HG03060 (cell line): ENCODE measurements around the gene LYPD3.
"Not testable (repeated sequence)": the region's sequence is repeated elsewhere in the genome, so short reads cannot be mapped to it uniquely, and the experiment has no call there.

Source experiments
- ATAC-seq: cut with Tn5 transposase; IDR thresholded peaks from one replicate; pipeline ENCODE4 v1.9.1; 2021; ENCODE audit warnings: low read depth, moderate number of reproducible peaks; ENCODE audit not compliant: unreplicated experiment

Gene LYPD3

DNA sequence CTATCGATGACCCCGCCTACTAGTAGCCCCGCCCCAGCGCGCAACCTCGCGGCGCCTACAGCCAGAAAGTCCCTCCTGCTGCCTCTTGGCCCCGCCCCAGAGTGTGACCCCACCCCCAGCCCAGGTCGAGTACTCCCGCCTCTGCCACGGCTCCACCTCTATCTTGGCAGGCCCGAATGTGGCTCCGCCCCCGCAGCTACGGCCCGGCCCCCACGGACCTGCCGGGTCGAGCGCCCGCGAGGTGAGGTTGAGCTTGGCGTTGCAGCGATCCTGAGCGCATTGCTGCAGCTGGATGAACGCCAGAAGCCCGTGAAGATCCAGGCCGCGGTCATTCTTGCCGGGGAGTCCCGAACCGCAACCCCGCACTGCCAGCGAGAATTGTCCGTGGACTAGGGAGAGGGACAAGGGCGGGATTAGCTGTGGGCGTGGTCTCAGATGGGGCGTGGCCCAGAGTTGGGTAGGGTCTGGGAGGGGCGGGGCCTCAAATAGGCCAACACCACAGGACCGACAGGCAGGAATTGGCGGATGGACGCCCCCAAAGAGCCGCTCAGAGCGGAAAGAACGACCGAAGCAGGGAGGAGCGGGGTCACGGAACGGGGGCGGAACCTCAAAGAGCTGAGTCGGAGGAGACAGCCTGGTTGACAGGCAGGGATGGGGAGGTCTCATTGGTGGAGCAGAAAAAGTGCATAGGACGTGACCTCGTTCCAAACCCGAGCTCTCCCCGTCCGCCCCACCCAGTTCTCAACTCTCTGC, 1.9 kb downstream of the LYPD3 start:
- peak; percentile 60 for ATAC-seq

DNA sequence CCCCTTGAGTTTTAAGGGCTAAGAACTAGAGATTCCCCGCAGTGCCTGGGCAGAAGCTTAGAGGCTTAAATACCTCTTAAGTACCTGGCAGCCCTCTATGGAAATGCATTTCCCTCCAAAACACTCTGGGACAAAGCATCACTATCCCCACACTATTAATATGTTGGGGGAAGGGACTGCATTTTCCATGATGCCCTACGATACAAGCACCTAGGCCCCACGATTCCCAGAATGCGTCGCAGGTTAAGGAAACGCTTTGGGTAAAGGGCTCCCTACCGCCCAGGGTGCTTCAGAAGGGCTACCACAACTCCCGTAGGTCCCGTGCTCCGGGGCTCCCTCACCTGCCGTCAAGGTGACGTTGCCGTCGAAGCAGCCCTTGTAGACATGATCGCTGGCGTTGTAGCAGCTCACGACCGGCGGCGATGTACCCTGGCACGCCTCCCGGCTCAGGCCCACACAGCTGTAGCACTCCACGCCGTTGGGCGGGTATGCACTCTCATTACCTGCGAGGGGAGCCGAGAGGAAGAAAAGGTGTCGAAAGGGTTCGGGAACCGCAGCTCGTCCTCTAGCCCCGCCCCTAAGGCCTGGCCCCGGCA, 2.5 kb downstream of the LYPD3 start:
- ATAC-seq: no peak

DNA sequence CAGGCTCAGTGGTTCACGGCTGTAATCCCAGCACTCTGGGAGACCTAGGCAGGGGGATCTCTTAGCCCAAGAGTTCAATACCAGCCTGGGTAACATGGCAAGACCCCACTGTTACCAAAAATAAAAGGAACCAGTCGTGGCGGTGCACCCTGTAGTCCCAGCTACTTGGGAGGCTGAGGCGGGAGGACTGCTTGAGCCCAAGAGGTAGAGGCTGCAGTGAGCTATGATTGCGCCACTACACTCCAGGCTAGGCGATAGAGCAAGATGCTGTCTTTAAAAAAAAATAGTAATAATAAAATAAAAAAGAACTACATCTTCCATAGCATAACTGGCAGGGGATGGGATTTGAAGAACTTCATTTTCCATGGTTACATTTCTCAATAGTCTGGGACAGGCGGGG, 3.0 kb downstream of the LYPD3 start:
- ATAC-seq: no peak

DNA sequence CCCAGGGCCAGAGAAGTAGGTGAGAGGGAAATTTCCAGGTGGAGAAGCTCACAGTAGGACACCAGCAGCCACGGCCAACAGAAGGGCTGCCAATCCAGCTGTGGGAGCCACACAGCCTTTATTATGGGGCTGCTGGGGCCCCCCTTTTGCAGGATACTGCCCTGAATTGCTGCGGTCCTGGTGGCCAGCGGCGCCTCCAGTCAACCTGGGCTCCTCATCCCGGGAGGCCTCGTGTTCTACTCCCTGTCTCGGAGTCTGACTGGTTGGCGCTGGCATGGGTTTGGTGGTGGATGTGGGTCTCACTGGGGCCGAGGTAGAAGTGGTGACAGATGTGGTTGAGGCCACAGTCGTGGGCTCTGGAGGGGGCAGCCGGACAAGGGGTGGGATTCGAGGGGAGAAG, 4.1 kb downstream of the LYPD3 start:
- no peak for ATAC-seq

DNA sequence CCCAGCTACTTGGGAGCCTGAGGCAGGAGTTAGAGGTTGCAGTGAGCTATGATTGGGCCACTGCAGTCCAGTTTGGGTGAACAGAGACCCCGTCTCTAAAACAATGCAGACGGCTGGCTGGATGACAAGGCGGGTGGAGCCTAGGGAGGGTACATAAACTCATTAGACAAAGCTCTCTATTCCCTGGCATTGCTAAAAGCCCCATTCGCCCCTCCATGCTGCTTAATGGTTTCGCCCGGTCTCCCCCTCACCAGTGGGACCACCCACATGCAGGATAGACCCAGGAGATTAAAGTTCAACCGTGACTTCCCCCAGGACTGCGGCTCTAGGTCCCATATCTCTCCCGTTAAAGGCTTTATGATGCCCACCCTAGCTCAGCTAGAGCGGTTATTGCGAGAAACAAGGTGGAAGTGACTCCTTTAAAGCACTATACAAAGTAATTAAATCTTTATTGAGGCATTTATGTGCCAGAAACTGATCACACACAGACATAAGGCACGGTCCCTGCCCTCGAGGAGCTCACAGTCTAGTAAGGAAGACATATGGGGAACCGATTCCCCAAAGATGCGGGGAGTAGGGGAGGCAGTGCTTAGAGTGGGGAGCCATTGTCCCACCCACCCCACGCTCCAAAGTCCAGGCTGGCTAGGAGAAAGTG, 4.9 kb downstream of the LYPD3 start:
- ATAC-seq: no peak

DNA sequence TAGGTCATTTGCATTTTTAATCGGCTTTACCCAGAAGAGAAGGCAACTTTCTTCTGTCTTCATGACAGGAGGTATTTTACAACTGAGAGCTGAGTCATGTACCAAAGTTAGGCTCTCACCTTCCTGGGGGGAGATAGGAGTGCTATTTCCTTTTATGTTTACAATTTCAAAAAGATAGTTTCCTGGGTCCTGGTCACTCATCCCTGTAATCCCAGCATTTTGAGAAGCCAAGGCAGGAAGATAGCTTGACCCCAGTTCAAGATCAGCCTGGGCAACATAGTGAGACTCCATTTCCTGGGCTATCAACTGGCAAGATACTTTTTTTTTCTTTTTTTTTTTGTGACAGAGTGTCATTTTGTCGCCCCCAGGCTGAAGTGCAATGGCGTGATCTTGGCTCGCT, 7.6 kb downstream of the LYPD3 start:
- ATAC-seq: no peak

DNA sequence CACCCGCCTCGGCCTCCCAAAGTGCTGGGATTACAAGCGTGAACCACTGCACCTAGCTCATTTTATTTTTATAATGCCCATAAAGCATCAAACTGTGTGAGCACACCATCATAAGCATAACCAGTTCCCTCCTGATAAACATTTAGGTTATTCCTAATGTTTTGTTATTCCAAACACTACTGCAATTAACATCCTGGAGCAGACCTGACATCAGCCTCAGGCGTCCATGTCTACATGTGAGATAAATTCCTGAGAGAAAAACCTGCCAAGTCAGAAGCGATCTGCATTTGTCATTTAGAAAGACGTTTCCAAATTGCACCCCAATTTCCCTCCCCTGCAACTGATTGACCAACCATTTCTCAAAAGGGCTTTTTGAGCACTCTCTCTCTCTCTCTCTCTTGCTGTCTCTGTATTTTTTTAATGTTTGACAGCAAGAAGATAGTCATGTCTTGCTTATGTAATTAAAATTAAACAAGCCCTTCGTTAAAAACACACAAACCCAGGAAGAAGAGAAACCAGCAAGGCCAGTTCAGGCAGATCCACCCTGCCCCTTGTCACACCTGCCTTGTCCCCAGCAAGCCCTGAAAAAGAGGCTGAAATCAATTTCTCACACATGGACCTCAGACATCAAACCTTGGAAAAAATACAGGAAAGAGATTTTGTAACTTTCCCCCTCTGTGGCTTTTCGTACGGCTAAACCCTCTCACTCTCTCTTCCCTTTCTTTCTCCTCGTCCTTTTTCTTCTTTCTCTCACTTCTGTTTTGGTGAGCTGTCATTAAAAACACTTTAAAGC, 9.9 kb downstream of the LYPD3 start:
- ATAC-seq: no peak

DNA sequence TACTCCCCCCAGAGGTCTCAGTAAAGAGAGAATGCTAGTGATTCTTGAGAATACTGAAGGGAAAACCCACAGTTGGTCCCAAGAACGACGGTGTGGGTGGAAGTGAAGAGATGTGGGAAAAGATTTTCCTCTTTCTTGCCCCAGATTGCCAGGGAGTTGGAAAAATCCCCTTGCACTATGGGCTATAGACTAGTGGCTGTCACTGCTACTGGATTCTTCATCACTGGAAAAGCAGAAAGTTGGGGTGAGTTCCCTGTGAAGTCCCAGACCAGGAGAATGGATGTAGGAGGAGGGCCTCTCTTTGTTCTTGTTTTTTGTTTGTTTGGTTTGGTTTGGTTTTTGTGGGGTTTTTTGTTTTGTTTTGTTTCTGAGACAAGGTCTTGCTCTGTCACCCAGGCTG, 11.4 kb downstream of the LYPD3 start:
- no peak for ATAC-seq

DNA sequence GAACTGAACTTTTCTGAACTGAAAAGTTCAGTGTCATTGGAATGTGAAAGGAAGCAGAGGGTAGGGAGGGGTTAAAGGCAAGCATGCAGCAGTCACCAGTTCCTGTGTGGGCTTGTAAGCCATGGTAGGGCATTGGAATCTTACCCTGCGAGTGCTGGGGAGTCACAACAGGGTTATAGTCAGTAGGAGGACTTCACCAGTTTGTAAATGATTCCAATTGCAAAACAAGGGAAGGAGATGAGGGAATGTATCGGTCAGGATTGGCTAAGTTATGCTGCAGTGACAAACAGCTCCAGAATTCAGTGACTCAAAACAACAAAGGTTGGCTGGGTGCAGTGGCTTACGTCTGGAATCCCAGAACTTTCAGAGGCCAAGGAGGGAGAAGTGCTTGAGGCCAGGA, 12.8 kb downstream of the LYPD3 start:
- ATAC-seq: no peak

DNA sequence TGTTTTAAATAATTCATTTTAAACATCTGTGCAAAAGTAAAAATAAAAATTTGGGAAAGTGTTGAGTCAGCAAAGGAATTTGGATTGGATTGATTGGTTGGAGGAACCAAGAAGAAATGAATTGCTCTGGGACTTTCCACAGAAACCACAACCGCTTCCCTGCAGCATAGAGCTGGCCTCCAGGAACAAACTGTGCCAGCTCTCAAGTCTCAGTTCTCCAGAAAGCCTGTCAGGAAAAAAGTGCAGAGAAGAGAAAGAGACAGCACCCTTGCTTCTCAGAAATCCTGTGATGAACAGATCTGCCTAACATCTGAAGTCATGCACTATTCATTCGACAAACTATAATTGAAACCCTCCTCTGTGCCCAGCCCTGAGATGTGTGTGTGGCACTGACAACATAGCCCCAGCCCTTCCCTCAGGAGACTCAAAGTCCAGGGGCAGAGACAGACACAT, 14.8 kb downstream of the LYPD3 start:
- no peak for ATAC-seq

DNA sequence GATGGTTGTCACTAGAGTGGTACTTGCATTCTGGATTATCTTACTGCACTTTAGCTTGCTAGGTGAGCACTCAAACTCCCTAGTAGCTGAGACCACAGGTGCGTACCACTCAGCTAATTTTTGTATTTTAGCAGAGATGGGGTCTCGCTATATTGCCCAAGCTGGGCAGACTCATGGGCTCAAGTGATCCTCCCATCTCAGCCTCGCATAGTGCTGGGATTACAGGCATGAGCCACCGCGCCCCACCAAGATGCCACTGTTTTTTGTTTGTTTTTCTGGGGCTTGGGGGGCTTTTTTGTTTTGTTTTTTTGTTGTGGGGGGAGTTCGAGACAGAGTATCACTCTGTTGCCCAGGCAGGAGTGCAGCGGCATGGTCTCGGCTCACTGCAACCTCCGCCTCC, 17.8 kb downstream of the LYPD3 start:
- ATAC-seq: no peak

DNA sequence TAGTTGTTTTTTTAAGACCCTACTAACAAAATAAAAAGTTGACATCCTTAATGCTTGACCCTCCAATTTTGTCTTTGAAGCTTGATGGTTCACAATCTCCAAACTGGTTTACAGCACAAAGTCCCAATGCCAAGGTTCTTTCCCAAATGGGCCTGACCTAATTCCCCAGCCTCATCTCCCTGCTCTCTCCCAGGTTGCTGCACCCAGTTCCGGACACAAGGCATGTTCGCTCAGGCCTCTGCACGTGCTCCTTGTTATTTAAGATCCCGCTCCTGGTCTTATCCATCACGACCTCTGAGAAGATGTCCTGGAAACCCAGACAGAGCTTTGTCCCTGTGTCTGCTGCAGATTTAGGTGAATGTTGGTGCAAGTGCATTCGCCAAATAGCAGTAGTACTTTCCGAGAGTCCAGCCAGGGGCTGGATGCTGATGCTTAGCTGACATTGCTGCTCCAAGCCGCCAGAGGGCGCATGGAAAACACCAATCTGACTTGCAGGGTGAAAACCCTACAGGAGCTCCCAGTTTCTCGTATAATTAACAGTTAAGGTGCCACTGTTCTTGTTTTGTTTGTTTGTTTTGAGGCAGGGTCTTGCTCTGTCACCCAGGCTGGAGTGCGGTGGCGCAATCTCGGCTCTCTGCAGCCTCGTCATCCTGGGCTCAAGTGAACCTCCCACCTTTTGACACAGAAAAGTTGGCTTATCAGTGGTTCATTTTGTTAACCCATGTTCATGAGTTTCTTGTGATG, 18.5 kb downstream of the LYPD3 start:
- ATAC-seq: no peak

DNA sequence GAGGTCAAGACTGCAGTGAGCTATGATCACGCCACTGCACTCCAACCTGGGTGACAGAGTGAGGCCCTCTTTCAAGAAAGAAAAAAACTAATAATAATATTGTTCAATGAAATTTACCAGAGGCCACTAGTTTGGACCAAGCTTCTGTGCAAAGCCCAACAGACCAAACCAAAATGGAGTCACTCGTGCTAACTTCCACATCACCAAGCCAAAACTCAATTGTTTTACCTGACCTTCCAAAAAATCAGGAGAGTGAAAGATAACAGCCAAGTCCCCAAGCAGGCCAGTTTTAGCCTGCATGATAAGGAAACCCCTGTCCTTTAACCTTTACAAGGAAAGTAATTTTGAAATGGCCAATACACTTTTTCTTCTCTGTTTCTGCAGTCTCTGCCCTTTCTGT, 20.0 kb downstream of the LYPD3 start:
- ATAC-seq: no peak

DNA sequence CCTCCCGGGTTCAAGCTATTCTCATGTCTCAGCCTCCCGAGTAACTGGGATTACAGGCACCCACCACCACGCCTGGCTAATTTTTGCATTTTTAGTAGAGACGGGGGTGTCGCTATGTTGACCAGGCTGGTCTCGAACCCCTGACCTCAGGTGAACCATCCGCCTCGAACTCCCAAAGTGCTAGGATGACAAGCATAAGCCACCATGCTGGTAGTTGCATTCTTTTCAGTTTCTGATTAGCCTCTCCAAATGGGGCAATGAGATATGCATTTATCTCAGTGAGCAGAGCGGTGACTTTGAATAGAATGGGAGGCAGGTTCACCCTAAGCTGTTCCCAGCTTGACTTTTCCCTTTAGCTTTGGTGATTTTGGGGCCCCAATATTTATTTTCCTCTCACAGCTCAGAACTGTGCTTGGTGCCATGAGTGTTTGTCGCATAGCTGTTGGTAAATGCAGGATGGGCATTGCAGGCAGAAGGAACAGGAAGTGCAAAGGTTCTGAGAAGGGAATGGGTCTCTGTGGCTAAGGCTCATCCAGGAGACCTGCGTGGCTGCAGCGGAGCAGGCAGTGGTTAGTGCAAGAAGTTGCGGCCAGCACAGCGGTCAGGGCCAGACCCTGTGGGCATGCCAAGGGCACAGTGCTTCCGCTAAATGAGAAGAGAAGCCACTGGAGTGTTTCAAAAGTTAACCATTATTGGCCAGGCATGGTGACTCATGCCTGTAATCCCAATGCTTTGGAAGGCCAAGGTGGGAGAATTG, 20.7 kb downstream of the LYPD3 start:
- no peak for ATAC-seq

DNA sequence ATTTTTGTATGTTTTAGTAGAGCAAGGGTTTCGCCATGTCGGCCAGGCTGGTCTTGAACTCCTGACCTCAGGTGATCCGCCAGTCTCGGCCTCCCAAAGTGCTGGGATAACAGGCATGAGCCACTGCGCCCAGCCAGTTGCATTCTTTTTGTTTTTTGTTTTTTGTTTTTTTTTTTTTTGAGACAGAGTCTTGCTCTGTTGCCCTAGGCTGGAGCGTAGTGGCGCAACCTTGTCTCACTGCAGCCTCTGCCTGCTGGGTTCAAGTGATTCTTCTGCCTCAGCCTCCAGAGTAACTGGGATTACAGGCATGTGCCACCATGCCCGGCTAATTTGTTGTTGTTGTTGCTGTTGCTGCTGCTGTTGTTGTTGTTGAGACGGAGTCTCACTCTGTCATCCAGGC, 21.3 kb downstream of the LYPD3 start:
- ATAC-seq: not testable (repeated sequence)

DNA sequence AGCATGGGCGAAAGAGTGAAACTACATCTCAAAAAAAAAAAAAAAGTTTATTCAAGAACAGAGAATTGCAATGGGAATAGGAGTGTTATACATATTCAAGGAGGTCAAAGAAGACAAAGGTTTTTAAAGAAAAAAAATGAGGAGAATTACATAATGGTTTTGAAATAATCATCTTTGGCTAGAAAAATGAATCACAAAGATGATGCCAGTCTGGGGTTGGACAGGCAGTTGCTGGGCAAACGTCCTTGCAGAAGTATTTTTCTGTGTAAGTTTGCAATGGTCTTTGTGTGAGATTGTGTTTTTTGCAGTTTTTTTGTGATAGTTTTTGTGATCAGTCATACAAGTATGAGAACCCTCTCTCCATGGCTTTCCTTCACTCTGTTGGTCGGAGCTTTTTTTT, 23.7 kb downstream of the LYPD3 start:
- ATAC-seq: no peak

DNA sequence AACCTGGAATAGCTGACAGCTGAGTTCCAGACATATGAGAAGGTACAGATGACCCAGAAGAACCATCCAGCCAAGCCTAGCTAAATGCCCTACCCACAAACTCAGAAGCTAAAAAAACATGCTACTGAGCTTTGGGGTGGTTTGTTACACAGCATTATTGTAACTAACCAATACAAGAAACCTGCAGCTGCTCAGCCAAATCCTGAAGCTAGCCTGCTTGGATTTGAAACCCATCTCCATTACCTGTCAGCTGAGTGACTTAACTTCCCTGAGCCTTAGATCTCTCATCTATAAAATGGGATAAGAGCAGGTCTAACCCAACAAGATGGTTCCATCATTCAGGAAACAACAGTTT, 25.7 kb downstream of the LYPD3 start:
- no peak for ATAC-seq

DNA sequence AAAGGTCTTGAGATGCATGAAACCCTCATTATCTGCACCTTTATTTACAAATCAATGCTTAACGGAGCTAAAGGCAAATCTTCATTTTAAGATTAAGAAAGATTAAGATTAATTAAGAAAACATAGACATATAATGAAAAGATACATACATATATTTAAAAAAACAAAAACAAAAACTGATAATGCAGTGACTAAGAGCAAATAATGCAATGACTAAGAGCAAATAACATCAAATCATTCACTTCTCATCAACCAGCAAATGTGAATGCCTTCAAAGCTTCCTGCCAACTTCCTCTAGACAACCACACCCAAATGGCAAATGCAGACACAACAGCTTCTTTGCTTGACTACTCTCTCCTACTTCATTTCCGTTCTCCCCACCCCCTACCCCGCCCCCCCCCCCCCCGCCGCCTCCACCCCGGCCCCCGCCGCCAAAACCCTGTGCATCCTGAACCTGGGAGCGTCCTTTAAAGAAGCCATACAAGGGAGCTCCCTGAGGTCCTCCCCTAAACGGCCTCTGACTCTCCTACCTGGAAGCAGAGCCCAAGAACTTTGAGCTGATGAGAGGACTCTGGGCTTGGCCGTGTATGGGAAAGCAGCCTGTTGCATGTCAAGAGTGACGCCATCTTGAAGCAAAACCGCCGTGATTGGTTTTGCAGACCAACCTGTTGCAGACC, 26.2 kb downstream of the LYPD3 start:
- no peak for ATAC-seq

DNA sequence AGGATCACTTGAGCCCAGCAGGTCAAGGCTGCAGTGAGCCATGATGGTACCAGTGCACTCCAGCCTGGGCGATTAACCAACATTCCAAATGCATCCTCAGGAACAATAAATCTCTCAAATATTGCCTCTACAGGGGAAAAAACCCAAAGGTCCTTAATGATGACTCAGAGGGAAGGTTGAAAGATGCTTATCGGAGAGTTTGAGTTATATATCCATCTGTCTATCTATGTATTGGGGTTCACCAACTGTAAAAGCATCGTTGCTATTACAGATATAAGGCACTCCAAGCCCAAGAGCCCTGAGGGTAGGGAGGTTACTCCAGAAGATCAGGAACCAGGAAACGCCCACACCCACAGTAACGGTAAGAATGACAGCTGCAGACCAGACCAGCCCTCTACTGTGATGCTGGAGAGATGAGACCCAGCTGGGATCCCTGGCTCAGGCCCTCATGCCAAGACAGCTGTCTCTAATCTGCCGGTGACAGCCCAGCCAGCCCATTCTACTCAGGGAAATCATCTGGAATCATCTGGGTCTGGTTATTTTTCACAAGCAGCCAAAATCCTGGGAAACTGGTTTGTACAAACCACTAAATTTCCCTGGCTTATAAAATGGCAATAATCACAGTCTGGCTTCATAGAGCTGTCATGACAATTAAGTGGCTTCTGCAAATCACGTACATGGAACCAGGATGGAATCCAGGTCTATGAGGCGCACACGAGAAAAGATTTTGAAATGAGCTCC, 26.9 kb downstream of the LYPD3 start:
- no peak for ATAC-seq
